Immature natural killer cell (primary cell): ENCODE results near the gene C19orf44. TPM values are rescaled to one million over a fixed set of nuclear protein-coding genes. Genes with fewer than 3 reads are reported as not detected.
"Not testable (repeated sequence)": the region's sequence is repeated elsewhere in the genome, so short reads cannot be mapped to it uniquely, and the experiment has no call there.

Experiments used
- DNase-seq, 3 donors: peaks; one replicate each; pipeline ENCODE4 v3.0.0; 2022; ENCODE audit warnings: mixed read lengths in 1 of 3
- H3K27ac Mint-ChIP-seq, 6 donors: one replicate each; pipeline ENCODE4 v1.8.0; 2020; ENCODE audit warnings: mixed read lengths in 6 of 6, mild to moderate bottlenecking in 5 of 6, inconsistent platforms in 4 of 6, moderate library complexity in 3 of 6
- H3K27me3 Mint-ChIP-seq, 3 donors: one replicate each; pipeline ENCODE4 v1.8.0; 2020 to 2021; ENCODE audit warnings: low read depth in 3 of 3, mild to moderate bottlenecking in 3 of 3, mixed read lengths in 3 of 3, moderate library complexity in 3 of 3, inconsistent platforms in 1 of 3
- H3K36me3 Mint-ChIP-seq, 3 donors: one replicate each; pipeline ENCODE4 v1.8.0; 2020; ENCODE audit warnings: mixed read lengths in 3 of 3, inconsistent platforms in 2 of 3, mild to moderate bottlenecking in 2 of 3
- H3K4me1 Mint-ChIP-seq, 2 donors: one replicate each; pipeline ENCODE4 v1.8.0; 2020; ENCODE audit warnings: inconsistent platforms in 2 of 2, mild to moderate bottlenecking in 2 of 2, mixed read lengths in 2 of 2, moderate library complexity in 1 of 2
- H3K4me3 Mint-ChIP-seq, 5 donors: one replicate each; pipeline ENCODE4 v1.8.0; 2020; ENCODE audit warnings: mild to moderate bottlenecking in 5 of 5, mixed read lengths in 5 of 5, inconsistent platforms in 3 of 5, moderate library complexity in 3 of 5
- H3K9me3 Mint-ChIP-seq, 6 donors: one replicate each; pipeline ENCODE4 v1.8.0; 2020; ENCODE audit warnings: mild to moderate bottlenecking in 6 of 6, mixed read lengths in 6 of 6, inconsistent platforms in 4 of 6, moderate library complexity in 3 of 6
- polyA plus RNA-seq, 3 donors: library from polyadenylated mRNA; unstranded; fragments of 300-500 nt; fragmentation: Illumina TruSeq; gene quantifications; one replicate each; pipeline ENCODE4 v1.2.3, GENCODE V29; 2021

The C19orf44 gene
- polyA plus RNA-seq, 3 donors from 2014 or later = 0.80 to 1.2 TPM; not detected in 1

DNA sequence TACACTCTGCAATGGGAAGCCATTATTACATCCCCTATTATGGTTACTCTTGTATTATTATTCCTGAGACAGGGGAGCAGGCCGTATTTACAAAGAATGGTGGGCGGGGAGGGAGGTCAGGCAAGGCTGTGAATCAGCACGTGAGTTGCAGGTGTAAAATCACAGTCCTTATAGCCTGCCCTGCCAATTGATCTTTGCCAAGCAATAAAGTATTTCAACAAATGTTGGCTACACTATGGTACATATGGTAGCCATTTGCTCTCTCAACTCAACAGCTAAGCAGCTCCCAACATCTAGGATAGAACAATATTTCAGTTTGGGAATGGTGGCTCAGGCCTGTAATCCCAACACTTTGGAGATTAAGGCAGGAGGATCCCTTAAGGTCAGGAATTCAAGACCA, 36.5 kb upstream of the C19orf44 start:
- H3K4me1 Mint-ChIP-seq = peaks cover 81 to 91% of the 10 kb centered on the region in 2 donors
- H3K27ac Mint-ChIP-seq = peak overlapping the region; percentile 28 to 75 (median 48)

DNA sequence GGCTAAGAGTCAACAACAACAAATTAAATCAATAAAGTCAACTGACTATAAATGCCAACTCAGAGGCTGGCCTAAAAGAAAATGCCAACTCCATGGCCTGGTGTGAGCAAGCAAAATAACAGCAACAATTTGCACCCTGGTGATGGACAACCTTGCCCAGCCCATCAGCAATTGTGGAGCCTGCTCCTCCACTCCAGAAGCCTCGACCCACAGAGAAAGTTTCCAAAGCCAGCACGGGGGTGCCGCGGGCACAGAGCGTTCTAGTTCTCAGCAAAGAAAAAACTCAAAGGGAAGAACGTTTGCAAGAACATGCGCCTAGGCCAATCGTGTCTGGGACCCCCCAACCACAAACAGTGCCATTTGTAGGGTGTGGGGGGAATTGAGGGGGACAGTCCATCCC, 35.7 kb upstream of the C19orf44 start:
- Mint-ChIP-seq H3K4me3 (no peak overlapping the region), H3K4me1 (peaks cover 86 to 97% of the 10 kb centered on the region in 2 donors), H3K9me3 (no peaks in the 10 kb centered on the region), H3K27me3 (peaks cover 3 to 4% (median 4%) of the 10 kb centered on the region in 3 donors), H3K27ac (peak overlapping the region in 4 of 6 donors; percentile 16 to 55 (median 35)), H3K36me3 (no peaks in the 10 kb centered on the region)
- DNase-seq = no peak

More for the DNA sequence above, 36.5 kb upstream of the C19orf44 start:
- Mint-ChIP-seq H3K9me3 (no peaks in the 10 kb centered on the region), H3K4me3 (peak overlapping the region in 1 of 5 donors; percentile 28), H3K27me3 (peaks cover 3 to 4% (median 4%) of the 10 kb centered on the region in 3 donors), H3K36me3 (no peaks in the 10 kb centered on the region)
- no peak for DNase-seq

DNA sequence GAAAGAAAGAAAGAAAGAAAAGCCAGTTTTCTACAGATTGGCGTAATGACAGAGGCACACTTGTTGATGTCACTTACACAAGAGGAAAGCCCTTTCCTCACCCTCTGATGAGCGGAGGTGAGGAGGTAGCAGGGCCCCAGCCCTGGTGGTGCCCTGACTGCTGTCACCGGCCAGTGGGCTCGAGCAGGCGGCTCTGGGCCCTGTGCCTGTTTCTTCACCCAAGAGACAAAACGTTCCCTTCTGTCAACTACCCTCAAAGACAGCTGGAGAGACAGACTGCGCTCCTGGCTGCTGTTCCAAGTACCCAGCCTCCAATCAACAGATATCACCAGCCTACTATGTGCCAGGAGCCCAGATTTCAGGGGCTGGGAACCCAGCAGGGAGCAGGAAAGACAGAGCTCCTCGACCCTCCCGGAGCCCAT, 34.6 kb upstream of the C19orf44 start:
- Mint-ChIP-seq H3K27me3 (peaks cover under 1 to 4% (median 1%) of the 10 kb centered on the region in 3 donors), H3K36me3 (no peaks in the 10 kb centered on the region), H3K4me1 (peaks cover 82 to 97% of the 10 kb centered on the region in 2 donors), H3K4me3 (peak overlapping the region; percentile 15 to 59 (median 49)), H3K27ac (peak overlapping the region in 5 of 6 donors; percentile 51 to 83 (median 68)), H3K9me3 (no peaks in the 10 kb centered on the region)
- no peak for DNase-seq

DNA sequence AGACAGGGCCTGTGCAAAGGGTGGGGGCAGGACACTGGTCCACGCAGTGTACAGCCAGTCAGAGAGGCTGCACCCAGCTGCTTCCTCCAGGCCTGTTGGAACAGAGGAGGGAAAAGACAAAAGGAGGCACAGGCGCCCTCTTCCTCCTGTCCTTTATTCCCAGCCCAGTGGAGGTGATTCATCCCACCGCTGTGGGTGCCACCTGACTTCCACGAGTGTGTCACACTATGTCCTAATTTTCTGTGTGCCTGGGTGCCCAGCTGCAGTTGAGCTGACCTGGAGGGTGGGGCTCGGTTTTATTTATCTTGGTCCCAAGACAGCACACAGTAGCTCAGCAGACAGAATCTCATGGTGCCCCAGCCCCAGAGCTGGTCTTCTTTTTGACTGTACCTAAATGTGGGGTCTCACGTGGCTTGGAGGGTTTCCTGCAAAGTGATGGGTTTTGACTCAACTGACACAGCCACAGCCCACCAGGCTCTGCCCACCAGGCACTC, 33.4 kb upstream of the C19orf44 start:
- Mint-ChIP-seq H3K4me3 (peak overlapping the region; percentile 36 to 81 (median 55)), H3K27ac (peak overlapping the region; percentile 65 to 88 (median 83)), H3K36me3 (no peaks in the 10 kb centered on the region), H3K4me1 (peaks cover 78 to 96% of the 10 kb centered on the region in 2 donors), H3K27me3 (peaks cover 0 to 4% (median 0%) of the 10 kb centered on the region in 3 donors), H3K9me3 (no peaks in the 10 kb centered on the region)
- peak; percentile 43 to 51 (median 46) for DNase-seq

DNA sequence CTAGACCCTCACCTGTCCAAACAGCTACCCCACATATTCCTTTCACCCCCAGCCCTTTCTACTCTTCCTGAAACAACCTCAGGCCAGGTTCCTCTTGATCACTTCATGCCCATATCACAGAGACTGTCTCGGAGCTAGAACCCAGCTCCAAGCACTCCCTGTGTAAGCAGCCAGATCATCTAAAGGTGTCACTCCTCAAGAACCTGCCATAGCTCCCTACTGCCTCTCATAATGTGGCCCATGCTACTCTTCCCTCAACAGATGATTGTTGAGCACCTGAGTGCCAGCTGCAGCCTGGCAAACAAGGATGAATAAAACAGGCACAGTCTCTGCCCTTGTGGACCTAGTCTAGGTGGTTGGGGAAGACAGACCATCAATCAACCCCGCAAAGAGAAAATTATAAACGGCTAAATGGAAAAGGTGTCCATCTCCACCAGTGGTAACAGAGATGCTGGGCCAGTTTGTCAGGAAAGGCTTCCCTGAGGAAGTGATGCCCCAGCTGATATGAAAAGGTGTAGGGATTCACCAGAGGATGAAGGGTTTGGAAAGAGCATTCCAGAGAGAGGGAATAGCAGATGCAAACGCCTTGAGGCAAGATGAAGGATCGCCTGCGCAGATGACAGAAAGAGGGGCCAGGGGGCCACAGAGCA, 32.7 kb upstream of the C19orf44 start:
- peaks cover 0 to 4% (median 0%) of the 10 kb centered on the region in 3 donors for H3K27me3 Mint-ChIP-seq
- H3K4me1 Mint-ChIP-seq = peaks cover 76 to 96% of the 10 kb centered on the region in 2 donors
- no peaks in the 10 kb centered on the region for H3K36me3 Mint-ChIP-seq
- H3K9me3 Mint-ChIP-seq = no peaks in the 10 kb centered on the region
- peak overlapping the region; percentile 36 to 81 (median 48) for H3K4me3 Mint-ChIP-seq
- DNase-seq = no peak
- H3K27ac Mint-ChIP-seq = peak overlapping the region; percentile 65 to 88 (median 83)

DNA sequence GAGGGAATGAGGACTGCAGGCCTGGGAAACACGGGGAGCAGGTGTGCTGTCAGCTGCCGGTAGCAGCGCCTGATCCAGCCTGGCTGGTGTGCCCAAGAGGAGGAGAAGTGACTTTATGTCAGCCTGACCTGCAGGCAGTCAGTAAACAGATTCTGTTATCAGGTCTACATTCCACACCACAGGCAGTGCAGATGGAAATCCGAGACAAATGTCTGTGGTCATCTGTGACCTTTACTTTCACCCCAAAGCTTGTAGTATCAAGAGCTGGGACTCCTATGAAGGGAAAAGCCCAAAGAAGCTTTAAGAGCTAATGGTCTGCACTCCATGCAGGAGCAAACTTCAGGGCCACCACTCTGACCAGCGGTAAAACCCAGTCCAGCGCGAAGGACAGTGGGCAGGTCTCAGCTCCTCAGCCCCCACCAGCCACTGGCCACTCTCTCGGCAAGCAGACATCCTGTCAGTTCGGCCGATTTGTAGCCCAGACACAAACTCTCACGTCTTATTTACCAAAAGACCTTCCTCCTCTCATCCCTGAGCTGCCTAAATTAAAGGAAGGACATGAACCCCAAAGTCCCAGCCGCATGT, 32.1 kb upstream of the C19orf44 start:
- Mint-ChIP-seq H3K36me3 (no peaks in the 10 kb centered on the region), H3K4me1 (peaks cover 76 to 96% of the 10 kb centered on the region in 2 donors), H3K27ac (peak overlapping the region; percentile 61 to 85 (median 78)), H3K9me3 (no peaks in the 10 kb centered on the region), H3K4me3 (peak overlapping the region in 3 of 5 donors; percentile 4 to 73 (median 53)), H3K27me3 (peaks cover 0 to 2% (median 0%) of the 10 kb centered on the region in 3 donors)
- no peak for DNase-seq

DNA sequence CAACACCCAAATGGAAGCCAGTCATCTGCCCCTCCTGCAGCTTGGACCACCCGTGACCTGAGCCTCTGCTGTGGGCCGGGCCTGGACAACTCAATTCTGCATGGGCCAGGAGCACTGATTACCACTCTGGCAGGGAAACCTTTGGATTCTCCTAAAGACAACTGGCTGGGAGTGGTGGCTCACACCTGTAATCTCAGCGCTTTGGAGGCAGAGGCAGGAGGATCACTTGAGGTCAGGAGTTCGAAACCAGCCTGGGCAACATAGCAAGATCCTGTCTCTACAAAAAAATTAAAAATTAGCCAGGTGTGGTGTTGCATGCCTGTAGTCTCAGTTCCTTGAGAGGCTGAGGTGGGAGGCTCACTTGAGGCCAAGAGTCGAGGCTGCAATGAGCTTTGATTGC, 31.0 kb upstream of the C19orf44 start:
- H3K27ac Mint-ChIP-seq = peak overlapping the region in 5 of 6 donors; percentile 43 to 80 (median 78)
- H3K4me3 Mint-ChIP-seq = peak overlapping the region in 2 of 5 donors; percentile 21 to 36
- H3K27me3 Mint-ChIP-seq = peaks cover 0 to 2% (median 0%) of the 10 kb centered on the region in 3 donors
- H3K36me3 Mint-ChIP-seq = no peaks in the 10 kb centered on the region
- no peak for DNase-seq
- no peaks in the 10 kb centered on the region for H3K9me3 Mint-ChIP-seq
- peaks cover 78 to 96% of the 10 kb centered on the region in 2 donors for H3K4me1 Mint-ChIP-seq

DNA sequence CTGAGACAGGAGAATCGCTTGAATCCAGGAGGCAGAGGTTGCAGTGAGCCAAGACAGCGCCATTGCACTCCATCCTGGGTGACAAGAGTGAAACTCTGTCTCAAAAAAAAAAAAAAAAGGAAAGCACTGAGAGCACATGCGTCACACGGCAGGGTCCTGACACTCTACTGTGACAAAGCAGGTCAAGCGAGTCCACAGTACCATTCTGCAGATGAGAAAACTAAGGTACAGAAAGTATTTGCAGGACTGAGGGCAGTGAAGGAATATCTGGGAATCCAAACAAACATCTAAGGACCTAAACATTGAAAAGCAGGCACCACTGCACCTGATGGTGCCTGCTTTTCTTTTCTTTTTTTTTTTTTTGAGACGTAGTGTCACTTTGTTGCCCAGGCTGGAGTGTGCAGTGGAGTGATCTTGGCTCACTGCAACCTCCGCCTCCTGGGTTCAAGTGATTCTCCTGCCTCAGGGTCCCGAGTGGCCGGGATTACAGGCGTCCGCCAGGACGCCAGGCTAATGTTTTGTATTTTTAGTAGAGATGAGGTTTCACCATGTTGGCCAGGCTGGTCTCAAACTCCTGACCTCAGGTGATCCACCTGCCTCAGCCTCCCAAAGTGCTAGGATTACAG, 29.3 kb upstream of the C19orf44 start:
- not testable (repeated sequence) for H3K9me3 Mint-ChIP-seq, H3K4me3 Mint-ChIP-seq, H3K36me3 Mint-ChIP-seq, DNase-seq, H3K27me3 Mint-ChIP-seq
- H3K27ac Mint-ChIP-seq = peak overlapping the region in 3 of 6 donors; percentile 53 to 77 (median 73)
- H3K4me1 Mint-ChIP-seq = peaks cover 78 to 93% of the 10 kb centered on the region in 2 donors

DNA sequence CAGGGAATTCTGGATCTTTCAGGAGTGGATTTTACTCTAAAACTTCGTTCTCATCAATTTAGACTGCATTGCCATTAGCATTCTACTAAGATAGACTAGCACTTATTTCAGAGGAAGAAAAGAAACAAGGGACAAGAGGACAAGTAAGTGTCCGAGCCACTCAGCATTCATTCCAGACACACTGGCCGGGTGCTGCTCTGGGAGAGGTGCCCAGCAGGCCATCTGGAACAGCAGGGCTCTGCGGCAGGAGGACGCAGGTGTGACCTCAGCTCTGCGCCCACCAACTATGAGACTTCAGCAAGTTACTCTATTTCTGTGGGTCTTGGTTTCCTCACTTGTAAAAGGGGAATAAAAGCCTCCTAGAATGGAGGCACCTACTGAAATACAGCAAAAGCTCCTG, 28.6 kb upstream of the C19orf44 start:
- Mint-ChIP-seq H3K36me3 (no peaks in the 10 kb centered on the region), H3K4me3 (peak overlapping the region in 1 of 5 donors; percentile 27), H3K27ac (peak overlapping the region in 5 of 6 donors; percentile 10 to 87 (median 77)), H3K9me3 (no peaks in the 10 kb centered on the region), H3K27me3 (peaks cover 0 to 2% (median 0%) of the 10 kb centered on the region in 3 donors), H3K4me1 (peaks cover 73 to 86% of the 10 kb centered on the region in 2 donors)
- DNase-seq = no peak

DNA sequence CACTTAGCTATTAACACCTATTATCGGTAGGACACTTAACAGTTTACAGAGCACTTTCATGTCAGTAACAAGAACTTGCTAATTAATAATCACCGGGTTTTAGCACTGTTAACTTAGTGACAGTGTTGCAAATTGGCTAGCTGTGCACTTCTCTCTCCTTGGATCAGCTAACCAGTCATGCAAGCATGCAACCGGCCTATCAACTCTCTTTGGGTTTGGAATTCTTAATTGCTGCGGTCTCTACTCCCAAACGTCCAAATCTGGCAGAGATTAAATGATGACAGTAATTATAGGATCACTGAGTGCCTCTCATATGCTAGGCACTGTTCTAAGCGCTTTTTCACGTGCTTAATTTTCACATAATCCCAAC, 25.7 kb upstream of the C19orf44 start:
- peaks cover 0 to 4% (median 2%) of the 10 kb centered on the region in 3 donors for H3K27me3 Mint-ChIP-seq
- H3K27ac Mint-ChIP-seq = peak overlapping the region; percentile 58 to 91 (median 83)
- H3K36me3 Mint-ChIP-seq = no peaks in the 10 kb centered on the region
- peak overlapping the region; percentile 89 to 92 (median 91) for H3K4me3 Mint-ChIP-seq
- no peaks in the 10 kb centered on the region for H3K9me3 Mint-ChIP-seq
- peaks cover 45 to 57% of the 10 kb centered on the region in 2 donors for H3K4me1 Mint-ChIP-seq
- DNase-seq = no peak

DNA sequence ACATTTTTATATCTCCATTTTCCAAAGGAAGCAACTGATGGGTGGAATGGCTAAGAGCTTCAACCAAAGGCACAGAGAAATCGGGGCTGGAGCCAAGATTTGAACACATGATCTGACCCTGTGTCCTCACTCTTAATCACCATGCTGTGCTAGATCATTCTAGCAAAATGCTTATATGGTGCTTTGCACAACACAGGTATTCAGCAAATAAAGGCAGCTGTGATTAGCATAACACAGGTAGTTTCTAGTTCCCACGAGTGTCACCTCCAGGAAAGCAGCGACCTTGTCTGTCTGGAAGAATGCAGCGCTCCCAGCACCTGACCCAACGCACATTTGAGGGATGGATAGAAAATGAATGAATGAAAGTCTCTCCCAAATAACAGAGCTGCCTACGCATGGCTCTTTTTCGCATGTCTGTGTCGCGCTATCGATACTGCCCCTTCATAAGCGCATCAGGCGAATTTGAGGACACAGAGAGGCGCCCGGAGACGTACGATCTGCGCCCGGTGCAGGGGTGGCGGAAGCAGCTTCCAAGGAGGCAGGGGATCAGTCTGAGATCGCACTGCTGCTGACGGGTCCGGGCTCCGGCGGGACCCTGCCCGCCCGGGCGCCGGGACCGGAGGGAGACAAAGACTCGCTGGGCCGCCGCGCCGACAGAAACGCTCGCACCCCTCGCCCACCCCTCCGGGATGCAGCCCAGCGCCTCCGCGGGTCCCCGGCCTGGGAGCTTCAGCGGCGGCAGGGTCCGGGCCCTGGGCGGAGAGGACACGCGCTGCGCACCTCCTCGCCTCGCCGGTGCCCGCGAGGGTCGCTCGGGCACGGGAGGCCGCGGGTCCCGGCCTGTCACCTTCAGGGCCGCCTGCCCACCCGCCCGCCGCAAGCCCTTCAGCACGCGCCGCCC, 25.0 kb upstream of the C19orf44 start:
- Mint-ChIP-seq H3K27me3 (peaks cover 0 to 4% (median 2%) of the 10 kb centered on the region in 3 donors), H3K4me1 (peaks cover 42 to 51% of the 10 kb centered on the region in 2 donors), H3K9me3 (no peaks in the 10 kb centered on the region), H3K4me3 (peak overlapping the region; percentile 89 to 92 (median 91)), H3K27ac (peak overlapping the region; percentile 58 to 91 (median 83)), H3K36me3 (no peaks in the 10 kb centered on the region)
- peak; percentile 20 to 22 (median 22) for DNase-seq

DNA sequence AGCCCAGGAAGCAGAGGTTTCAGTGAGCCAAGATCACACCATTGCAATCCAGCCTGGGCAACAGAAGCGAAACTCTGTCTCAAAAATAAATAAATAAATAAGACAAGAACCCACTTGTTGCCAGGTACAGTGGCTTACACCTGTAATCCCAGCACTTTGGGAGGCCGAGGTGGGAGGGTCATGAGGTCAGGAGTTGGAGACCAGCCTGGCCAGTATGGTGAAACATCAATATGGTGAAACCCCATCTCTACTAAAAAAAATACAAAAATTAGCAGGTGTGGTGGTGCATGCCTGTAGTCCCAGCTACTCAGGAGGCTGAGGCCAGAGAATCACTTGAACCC, 23.7 kb upstream of the C19orf44 start:
- peak overlapping the region in 4 of 6 donors; percentile 29 to 81 (median 67) for H3K27ac Mint-ChIP-seq
- H3K4me1 Mint-ChIP-seq = peaks cover 33 to 38% of the 10 kb centered on the region in 2 donors
- not testable (repeated sequence) for H3K36me3 Mint-ChIP-seq, DNase-seq, H3K9me3 Mint-ChIP-seq, H3K27me3 Mint-ChIP-seq
- peak overlapping the region; percentile 70 to 83 (median 81) for H3K4me3 Mint-ChIP-seq

DNA sequence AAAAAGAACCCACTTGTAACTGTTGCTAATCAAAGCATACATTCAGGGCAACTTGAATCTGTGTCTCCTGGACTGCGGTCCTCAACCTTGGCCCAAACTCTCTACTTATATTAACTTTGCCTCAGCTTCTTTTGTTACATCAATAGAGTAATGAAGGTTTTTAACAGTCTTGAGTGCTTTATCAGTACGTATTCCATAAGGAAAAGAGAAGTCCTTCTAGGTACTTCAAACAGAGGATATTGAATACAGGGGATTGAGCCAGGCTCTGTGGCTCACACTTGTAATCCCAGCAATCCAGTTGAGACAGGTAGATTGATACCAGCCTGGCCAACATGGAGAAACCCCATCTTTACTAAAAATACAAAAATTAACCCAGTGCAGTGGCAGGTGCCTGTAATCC, 23.2 kb upstream of the C19orf44 start:
- Mint-ChIP-seq H3K27me3 (peaks cover 0 to 4% (median 2%) of the 10 kb centered on the region in 3 donors), H3K36me3 (no peaks in the 10 kb centered on the region), H3K27ac (peak overlapping the region in 4 of 6 donors; percentile 55 to 84 (median 68)), H3K4me3 (peak overlapping the region; percentile 48 to 83 (median 80)), H3K9me3 (no peaks in the 10 kb centered on the region), H3K4me1 (peaks cover 29 to 34% of the 10 kb centered on the region in 2 donors)
- no peak for DNase-seq
